Ascending aorta (tissue), 2 donors: ENCODE results near the gene AUTS2. TPM values are rescaled to one million over a fixed set of nuclear protein-coding genes. Genes with fewer than 3 reads are reported as not detected.

ENCODE experiments used
- DNase-seq, 2 donors: peaks; one replicate each; pipeline ENCODE4 v3.0.0-alpha.2; 2019; ENCODE audit warnings: low spot score in 2 of 2
- H3K27ac ChIP-seq, 2 donors: fragments of 200-600 bp; sonication (generic); one replicate each; pipeline ENCODE4 v1.5.1; 2016 to 2017; ENCODE audit warnings: mild to moderate bottlenecking in 1 of 2
- H3K27me3 ChIP-seq: fragments of 200-600 bp; sonication (generic); one replicate; pipeline ENCODE4 v1.5.1; 2017
- H3K36me3 ChIP-seq, 2 donors: fragments of 200-600 bp; sonication (generic); one replicate each; pipeline ENCODE4 v1.5.1; 2016
- H3K4me1 ChIP-seq, 2 donors: fragments of 200-600 bp; sonication (generic); one replicate each; pipeline ENCODE4 v1.5.1; 2016 to 2017; ENCODE audit warnings: mild to moderate bottlenecking in 1 of 2
- H3K4me3 ChIP-seq, 2 donors: fragments of 200-600 bp; sonication (generic); one replicate each; pipeline ENCODE4 v1.5.1; 2016 to 2017; ENCODE audit warnings: mild to moderate bottlenecking in 1 of 2
- H3K9me3 ChIP-seq, 2 donors: fragments of 200-600 bp; sonication (generic); one replicate each; pipeline ENCODE4 v1.5.1; 2016
- intact Hi-C: fragments of 100-400 bp; cut with DNase I; formaldehyde crosslinking; loops from one replicate; pipeline ENCODE4 v1.15.1; 2023
- total RNA-seq: library from RNA; depleted of rRNA; stranded (reverse); fragments of >200 nt; gene quantifications from one replicate; pipeline ENCODE4 v1.1.0, GENCODE V29; 2016
- TF ChIP-seq, protein P1 (sequence below), 3 experiments: fragments of 200-600 bp in 2 of 3; fragments of 450-650 bp in 1 of 3; sonication (generic) in 2 of 3; IDR thresholded peaks; one replicate each; pipeline ENCODE4 v1.5.1; 2016 to 2019; ENCODE audit warnings: antibody characterized with exemption in 3 of 3, mild to moderate bottlenecking in 1 of 3, moderate library complexity in 1 of 3

The AUTS2 gene
- total RNA-seq, 1 donor from 2014 or later = 90.4 TPM

- Histone ChIP-seq H3K27ac (no peak overlapping the region), H3K4me1 (no peaks in the 10 kb centered on the region), H3K36me3 (no peaks in the 10 kb centered on the region), H3K27me3 (no peaks in the 10 kb centered on the region), H3K9me3 (no peaks in the 10 kb centered on the region), H3K4me3 (no peak overlapping the region)
- DNase-seq = no peak
- intact Hi-C loops = no loop called here
- TF ChIP-seq, protein P1, sequence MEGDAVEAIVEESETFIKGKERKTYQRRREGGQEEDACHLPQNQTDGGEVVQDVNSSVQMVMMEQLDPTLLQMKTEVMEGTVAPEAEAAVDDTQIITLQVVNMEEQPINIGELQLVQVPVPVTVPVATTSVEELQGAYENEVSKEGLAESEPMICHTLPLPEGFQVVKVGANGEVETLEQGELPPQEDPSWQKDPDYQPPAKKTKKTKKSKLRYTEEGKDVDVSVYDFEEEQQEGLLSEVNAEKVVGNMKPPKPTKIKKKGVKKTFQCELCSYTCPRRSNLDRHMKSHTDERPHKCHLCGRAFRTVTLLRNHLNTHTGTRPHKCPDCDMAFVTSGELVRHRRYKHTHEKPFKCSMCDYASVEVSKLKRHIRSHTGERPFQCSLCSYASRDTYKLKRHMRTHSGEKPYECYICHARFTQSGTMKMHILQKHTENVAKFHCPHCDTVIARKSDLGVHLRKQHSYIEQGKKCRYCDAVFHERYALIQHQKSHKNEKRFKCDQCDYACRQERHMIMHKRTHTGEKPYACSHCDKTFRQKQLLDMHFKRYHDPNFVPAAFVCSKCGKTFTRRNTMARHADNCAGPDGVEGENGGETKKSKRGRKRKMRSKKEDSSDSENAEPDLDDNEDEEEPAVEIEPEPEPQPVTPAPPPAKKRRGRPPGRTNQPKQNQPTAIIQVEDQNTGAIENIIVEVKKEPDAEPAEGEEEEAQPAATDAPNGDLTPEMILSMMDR (IDR thresholded peaks at IDR 0.05) = no peak
Observed at GRCh38 chr7:69820479-69821192, 222.4 kb downstream of the AUTS2 start.

DNA sequence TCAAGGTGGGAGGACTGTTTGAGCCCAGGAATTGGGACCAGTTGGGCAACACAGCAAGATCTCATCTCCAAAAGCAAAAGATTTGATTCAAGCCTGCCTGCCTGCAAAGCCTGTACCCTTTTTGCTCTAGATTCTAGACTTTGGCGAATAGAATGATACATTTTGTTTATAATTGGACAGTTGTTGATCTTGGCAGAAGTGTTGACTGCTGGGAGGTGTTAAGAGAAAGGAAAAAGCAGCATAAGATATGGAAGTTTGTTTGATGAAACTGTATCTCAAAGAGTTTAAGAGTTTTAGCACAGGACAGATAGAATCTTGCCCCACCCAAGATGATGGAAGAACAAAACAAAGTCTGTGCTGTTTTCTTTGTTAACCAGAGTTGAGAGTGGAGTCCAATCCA is 224.1 kb downstream of the AUTS2 start:
- DNase-seq = no peak
- no peak overlapping the region for H3K4me3 ChIP-seq
- intact Hi-C loops = no loop called here
- no peaks in the 10 kb centered on the region for H3K36me3 ChIP-seq
- TF ChIP-seq, protein P1 (IDR thresholded peaks at IDR 0.05) = no peak
- H3K4me1 ChIP-seq = no peaks in the 10 kb centered on the region
- H3K27ac ChIP-seq = no peak overlapping the region
- H3K27me3 ChIP-seq = no peaks in the 10 kb centered on the region
- H3K9me3 ChIP-seq = no peaks in the 10 kb centered on the region

- H3K27ac ChIP-seq = no peak overlapping the region
- no peaks in the 10 kb centered on the region for H3K9me3 ChIP-seq
- H3K4me1 ChIP-seq = no peaks in the 10 kb centered on the region
- no peaks in the 10 kb centered on the region for H3K36me3 ChIP-seq
- DNase-seq = no peak
- TF ChIP-seq, protein P1 (IDR thresholded peaks at IDR 0.05) = no peak
- intact Hi-C loops = no loop called here
- H3K4me3 ChIP-seq = no peak overlapping the region
- H3K27me3 ChIP-seq = no peaks in the 10 kb centered on the region
Observed at GRCh38 chr7:69823151-69823744, 225.0 kb downstream of the AUTS2 start.

DNA sequence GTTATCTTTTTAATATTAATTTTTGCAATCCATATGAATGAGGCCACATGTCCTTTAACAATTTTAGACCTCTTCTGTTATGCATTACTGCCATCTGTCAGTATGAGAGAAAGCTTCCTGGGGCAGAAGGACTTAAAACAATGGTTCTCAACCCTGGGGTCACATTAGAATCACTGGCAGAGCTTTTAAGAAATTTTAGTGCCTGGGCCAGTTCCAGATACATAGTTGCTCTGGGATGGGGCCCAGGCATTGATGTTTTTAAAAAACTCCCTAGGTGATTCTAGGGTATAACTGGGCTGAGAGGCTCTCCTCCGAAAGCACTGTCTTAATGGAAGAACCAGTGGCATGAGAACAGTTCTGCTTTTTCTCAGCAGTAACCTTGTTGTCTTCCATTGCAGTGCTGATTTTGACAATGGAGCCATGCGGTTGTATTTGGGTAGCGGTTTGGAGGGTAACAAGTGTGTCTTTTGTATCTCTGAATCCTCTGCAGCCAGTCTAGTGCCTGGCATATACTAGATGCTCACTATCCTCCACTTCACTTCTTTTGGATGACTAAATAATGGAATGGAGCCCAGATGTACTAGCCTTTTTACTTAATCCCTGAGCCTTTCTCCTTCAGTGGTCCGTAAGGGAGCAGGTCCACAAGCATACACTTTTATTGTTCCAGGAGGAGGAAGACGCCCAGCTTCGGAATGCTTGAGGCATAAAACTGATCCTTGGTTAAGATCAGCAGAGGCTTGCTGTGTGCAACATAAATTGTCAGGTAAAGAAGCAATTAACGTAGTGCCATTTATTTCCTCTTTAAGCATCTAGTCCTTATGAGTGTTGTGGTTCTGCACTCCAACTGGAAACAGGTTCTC is 227.1 kb downstream of the AUTS2 start:
- intact Hi-C loops = no loop called here
- no peak for DNase-seq
- TF ChIP-seq, protein P1 (IDR thresholded peaks at IDR 0.05) = no peak
- Histone ChIP-seq H3K4me3 (no peak overlapping the region), H3K36me3 (no peaks in the 10 kb centered on the region), H3K27ac (no peak overlapping the region), H3K27me3 (no peaks in the 10 kb centered on the region), H3K9me3 (no peaks in the 10 kb centered on the region), H3K4me1 (no peaks in the 10 kb centered on the region)

- H3K27ac ChIP-seq = no peak overlapping the region
- H3K4me3 ChIP-seq = no peak overlapping the region
- H3K4me1 ChIP-seq = no peaks in the 10 kb centered on the region
- H3K27me3 ChIP-seq = no peaks in the 10 kb centered on the region
- no peaks in the 10 kb centered on the region for H3K36me3 ChIP-seq
- no peaks in the 10 kb centered on the region for H3K9me3 ChIP-seq
- DNase-seq = no peak
- TF ChIP-seq, protein P1 (IDR thresholded peaks at IDR 0.05) = no peak
- intact Hi-C loops = no loop called here
Observed at GRCh38 chr7:69826283-69826682, 228.0 kb downstream of the AUTS2 start.
